HG03135 (cell line): ENCODE results near the gene DLL3.
A peak's percentile ranks its signal among the peaks of the same experiment; 100 is the strongest.

ENCODE experiments used
- ATAC-seq: cut with Tn5 transposase; IDR thresholded peaks from one replicate; pipeline ENCODE4 v1.9.1; 2021; ENCODE audit warnings: mild to moderate bottlenecking, moderate library complexity; ENCODE audit not compliant: unreplicated experiment

Gene DLL3

DNA sequence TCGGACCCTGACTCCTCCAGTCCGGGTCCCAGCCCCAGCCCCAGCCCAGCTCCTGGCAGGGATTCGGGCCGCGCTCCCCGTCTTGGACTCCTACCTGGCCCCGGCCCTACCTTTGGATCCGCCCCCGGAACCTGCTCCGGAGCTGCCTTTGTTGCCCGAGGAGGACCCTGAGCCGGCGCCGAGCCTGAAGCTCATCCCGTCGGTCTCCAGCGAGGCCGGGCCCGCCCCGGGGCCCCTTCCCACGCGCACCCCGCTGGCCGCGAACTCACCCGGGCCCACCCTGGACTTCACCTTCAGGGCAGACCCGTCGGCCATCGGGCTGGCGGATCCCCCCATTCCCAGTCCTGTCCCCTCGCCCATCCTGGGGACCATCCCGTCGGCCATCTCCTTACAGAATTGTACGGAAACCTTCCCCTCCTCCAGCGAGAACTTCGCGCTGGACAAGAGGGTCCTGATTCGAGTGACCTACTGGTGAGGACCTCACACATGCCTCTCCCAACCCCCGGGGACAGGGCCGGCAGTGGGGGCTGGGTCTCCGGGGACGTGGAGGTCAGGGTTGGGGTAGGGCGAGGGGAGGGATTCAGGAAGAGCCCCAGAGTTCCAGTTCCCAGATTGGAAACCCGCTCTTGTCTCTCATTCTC lies 16.9 kb downstream of the DLL3 start:
- no peak for ATAC-seq

GRCh38 chr19:39516270-39516669 lies 17.5 kb downstream of the DLL3 start:
- ATAC-seq: no peak

- ATAC-seq: no peak
These were observed 18.7 kb downstream of the DLL3 start for GRCh38 chr19:39517432-39517831.

GRCh38 chr19:39518458-39518857 lies 19.7 kb downstream of the DLL3 start:
- no peak for ATAC-seq

- no peak for ATAC-seq
These were observed 20.2 kb downstream of the DLL3 start for GRCh38 chr19:39518975-39519374.

- no peak for ATAC-seq
These were observed 22.1 kb downstream of the DLL3 start for GRCh38 chr19:39520541-39521484.

GRCh38 chr19:39524495-39524894 lies 25.7 kb downstream of the DLL3 start:
- ATAC-seq: no peak

DNA sequence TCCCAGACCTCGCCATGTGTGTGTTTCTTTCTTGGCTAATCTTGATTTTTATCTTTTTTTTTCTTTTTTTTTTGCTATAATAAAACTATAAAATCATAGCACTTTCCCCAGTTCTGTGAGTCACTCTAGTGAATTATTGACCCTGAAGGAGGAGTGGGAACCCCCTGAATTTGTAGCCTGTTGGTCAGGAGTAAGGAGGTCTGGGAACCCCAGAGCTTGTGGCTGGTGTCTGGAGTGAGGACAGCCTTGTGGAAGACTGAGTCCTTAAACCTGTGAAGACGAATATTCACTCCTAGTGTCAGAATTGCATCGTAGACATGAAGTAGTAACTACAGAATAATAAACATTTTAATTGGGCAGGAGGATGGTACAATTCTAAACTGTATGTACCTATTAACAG lies 26.5 kb downstream of the DLL3 start:
- no peak for ATAC-seq

GRCh38 chr19:39531834-39532232 lies 33.1 kb downstream of the DLL3 start:
- ATAC-seq: no peak

DNA sequence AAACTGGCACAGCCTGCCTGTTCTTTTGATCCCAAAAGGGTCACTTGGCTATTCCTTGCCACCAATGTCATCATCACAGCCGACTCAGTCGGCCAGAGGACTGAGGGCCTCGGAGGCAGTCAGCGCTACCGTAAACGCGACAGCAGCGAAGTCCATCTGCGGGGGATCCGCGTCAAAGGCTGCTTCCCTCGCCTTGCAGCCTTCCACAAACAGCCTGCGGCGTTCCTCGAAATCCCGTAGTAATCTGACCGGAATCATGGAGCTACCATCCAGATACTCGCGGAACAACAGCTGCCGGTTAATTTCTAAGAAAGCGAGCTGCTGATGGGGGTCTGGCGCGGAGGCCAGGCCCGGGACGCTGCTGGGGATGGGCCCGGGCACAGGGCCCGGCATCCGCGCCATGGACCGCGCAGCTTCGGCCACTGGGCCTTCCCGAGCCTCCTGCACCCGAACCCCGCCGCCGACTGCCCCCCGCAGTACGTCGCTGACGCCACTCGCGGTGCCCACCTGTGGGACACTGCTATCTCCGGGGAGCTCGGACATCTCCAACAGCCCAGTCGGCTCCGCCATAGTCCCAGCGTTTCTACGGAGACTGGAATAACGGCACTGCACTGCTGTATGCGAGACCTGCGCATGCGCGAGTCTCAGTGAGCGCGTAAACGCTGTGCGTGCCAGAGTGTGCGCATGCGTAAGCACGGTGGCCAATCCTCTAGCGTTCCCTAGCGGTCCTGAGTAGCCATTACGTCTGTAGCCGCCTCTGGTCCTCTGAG lies 33.7 kb downstream of the DLL3 start, which contains the start of gene EID2B:
EID2B (minus strand) TSS at position 620 of the 770 bp plus-strand sequence; CDS start at position 570, 50 bp downstream.
- peak; percentile 83 for ATAC-seq

- no peak for ATAC-seq
These were observed 34.3 kb downstream of the DLL3 start for GRCh38 chr19:39533003-39533512.

GRCh38 chr19:39533791-39534190 lies 35.0 kb downstream of the DLL3 start:
- ATAC-seq: no peak

GRCh38 chr19:39539165-39539517 lies 40.4 kb downstream of the DLL3 start:
- ATAC-seq: peak; percentile 13

DNA sequence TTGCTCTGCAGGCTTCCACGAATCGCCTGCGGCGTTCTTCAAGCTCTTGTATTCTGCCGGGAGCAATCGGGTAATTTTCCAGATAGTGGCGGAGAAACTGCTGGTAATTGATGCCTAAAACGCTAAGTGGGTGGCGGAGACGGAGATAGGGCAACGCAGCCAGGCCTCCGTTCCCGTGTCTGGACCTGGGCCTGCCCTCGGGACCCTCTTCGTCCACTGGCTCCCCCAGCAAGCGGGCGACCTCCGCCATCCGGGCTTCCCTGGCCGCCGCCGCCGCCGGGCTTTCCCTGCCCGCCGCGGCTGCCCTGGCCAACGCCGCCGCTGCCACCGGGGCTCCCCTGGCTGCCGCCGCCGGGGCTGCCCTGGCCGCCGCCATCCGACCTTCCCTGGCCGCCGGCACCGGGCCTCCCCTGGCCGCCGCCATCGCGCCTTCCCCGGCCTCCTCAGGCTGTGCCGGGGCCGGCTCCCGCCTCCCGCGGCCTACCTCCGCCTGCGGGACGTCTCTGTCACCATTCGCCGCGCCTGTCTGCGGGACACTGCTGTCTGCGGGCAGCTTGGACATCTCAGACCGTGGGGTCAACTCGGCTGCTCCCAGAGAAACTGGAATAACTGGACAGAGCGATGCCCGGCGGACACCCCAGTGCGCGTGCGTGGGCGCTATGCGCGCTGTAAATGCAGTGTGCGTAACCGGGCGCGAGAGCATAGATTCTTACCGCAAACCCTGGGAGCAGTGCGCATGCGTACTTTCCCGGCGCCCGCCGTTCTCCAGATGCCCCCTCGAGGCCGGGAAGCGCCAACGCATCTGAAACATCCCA lies 41.0 kb downstream of the DLL3 start, which contains the start of gene EID2:
EID2 (minus strand) TSS at position 644 of the 815 bp plus-strand sequence; CDS start at position 562, 82 bp downstream.
- ATAC-seq: peak; percentile 91

DNA sequence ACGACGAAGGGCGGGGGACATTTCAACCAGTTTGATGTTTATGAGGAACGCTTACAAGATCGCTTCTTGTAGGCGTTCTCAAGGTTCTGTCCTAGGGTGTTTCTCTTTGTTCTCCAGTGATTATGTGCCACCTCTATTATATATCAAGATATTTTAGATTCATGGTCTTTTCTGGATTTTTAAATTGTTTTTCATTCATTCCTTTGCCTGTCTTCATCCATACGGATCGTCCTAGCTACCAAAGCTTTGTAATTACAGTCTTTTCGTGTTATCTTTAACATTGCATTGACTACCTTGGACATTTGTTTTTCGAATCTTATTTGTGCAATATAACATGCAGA lies 41.6 kb downstream of the DLL3 start:
- no peak for ATAC-seq

DNA sequence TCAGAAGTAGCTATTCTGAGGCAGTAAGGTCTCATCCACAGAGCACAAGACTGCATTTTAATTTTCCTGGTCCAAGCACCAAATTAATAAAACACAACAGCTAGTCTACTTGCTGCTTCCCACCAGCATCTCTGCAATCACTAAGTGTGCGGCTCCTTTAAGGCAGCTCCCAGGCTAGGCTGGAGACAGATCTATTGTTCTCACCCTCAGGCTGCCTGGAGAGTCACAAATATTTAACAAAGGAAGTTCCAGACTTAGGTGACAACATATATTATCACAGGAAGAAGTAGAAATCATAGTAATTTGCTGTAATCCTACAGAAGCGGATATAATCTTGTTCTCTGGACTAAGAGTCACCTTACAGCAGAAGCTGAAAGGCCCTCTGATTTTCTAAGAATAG lies 43.5 kb downstream of the DLL3 start:
- ATAC-seq: no peak

DNA sequence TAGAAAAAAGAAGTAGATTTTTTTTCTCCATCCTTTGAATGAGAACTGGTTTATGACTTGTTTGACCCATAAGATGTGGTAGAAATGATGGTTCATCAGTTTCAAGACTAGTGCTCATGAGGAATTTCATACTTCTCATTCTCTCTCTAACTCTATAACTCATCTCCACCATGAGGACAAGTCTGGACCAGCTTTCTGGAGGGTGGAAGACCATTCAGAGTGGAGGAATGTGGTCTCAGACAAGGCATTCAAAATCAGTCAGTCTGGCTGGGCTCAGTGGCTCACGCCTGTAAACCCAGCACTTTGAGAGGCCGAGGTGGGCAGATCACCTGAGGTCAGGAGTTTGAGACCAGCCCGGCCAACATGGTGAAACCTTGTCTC lies 44.7 kb downstream of the DLL3 start:
- no peak for ATAC-seq

GRCh38 chr19:39544226-39544903 lies 45.6 kb downstream of the DLL3 start:
- ATAC-seq: no peak

DNA sequence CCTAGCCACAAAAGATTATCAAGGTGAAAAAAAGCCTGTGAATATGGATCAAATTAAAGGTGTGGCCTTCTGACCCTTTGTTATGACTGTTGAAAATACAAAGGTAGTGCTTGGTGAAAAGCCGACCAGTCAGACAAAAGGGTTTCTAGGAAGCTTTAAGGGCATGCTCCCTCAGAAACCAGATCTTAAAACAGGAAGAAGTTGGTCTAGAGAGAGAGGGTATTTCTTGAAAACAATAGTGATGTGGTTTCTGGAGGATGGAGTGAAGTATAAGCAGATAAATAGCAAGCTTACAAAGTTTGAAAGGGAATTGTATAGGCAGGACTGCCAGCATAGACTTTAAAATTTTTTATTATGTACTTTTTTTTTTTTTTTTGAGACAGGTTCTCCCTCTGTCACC lies 46.2 kb downstream of the DLL3 start:
- ATAC-seq: no peak

GRCh38 chr19:39546599-39546998 lies 47.9 kb downstream of the DLL3 start:
- ATAC-seq: no peak
